GM18505 (cell line): Measurements from ENCODE around the gene SENP5.
A peak's percentile ranks its signal among the peaks of the same experiment; 100 is the strongest.

Experiments used
- ATAC-seq: cut with Tn5 transposase; IDR thresholded peaks from one replicate; pipeline ENCODE4 v1.9.1; 2021; ENCODE audit not compliant: unreplicated experiment
- POLR2A ChIP-seq: IDR thresholded peaks from 4 replicates; pipeline ENCODE4 v1.6.1; 2011; ENCODE audit warnings: borderline replicate concordance; ENCODE audit not compliant: insufficient read depth, insufficient read length; ENCODE audit errors: extremely low read depth

The SENP5 gene

DNA sequence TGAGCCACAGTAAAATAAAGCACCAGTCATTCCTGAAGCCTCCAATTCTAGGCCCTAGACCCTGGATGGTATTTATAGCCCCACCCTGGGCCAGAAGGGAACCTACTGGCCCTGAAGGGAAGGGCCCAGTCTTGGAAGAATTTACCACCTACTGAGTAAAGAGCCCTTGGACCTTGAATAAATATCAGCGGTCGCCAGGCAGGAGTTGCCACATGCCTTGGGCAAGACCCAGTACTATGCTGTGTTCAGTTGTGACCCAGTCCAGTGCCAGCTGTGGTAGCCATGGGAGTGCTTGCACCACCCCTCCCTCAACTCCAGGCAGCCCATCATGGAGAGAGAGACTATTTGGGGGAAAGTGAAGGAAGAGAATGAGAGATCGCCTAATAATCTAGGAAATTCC is 47.7 kb downstream of the SENP5 start:
- ATAC-seq = no peak
- TF ChIP-seq POLR2A = no peak

GRCh38 chr3:196916221-196916620 is 48.5 kb downstream of the SENP5 start:
- TF ChIP-seq POLR2A = no peak
- ATAC-seq = no peak

DNA sequence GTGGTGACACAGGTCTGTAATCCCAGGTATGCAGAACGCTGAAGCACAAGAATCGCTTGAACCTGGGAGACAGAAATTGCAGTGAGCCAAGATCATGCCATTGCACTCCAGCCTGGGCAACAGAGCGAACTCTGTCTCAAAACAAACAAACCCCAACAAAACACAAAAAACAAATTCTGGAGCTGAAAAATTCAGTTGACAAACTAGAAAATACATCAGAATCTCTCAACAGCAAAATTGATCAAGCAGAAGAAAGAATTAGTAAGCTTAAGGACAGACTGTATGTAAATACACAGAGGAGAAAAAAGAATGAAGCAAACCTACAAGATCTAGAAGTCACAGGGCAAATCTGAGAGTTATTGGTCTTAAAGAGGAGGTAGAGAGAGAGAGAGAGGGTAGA is 49.3 kb downstream of the SENP5 start:
- no peak for ATAC-seq
- no peak for TF ChIP-seq POLR2A

- no peak for TF ChIP-seq POLR2A
- no peak for ATAC-seq
These were observed 51.2 kb downstream of the SENP5 start for GRCh38 chr3:196918968-196919367.

- TF ChIP-seq POLR2A = no peak
- no peak for ATAC-seq
These were observed 53.0 kb downstream of the SENP5 start for GRCh38 chr3:196920733-196921132.

GRCh38 chr3:196927571-196928453 is 60.1 kb downstream of the SENP5 start:
- TF ChIP-seq POLR2A = no peak
- ATAC-seq = no peak

DNA sequence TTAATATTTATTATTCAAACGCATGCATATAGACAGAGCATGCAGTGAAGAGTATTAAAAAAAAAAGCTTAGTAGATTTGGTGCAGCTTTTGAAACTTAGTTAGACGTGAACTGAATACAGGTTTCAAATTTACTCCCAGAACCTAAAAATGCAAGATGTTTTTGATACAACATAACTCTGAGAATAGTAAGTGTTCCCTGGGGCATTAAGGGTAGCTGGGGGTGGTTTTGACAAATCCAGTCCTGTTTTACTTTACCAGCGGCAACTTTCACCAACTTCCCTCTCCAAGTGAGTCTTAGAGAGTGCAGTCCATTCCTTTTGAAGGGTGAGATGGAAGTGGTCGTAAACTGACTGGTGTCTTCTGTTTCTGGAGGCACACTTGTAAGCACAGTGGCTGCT is 63.4 kb downstream of the SENP5 start:
- no peak for ATAC-seq
- no peak for TF ChIP-seq POLR2A

- ATAC-seq = no peak
- no peak for TF ChIP-seq POLR2A
These were observed 64.3 kb downstream of the SENP5 start for GRCh38 chr3:196931828-196932587.

GRCh38 chr3:196932600-196932999 is 64.9 kb downstream of the SENP5 start:
- ATAC-seq = no peak
- TF ChIP-seq POLR2A = no peak

GRCh38 chr3:196936288-196936687 is 68.6 kb downstream of the SENP5 start:
- no peak for ATAC-seq
- TF ChIP-seq POLR2A = no peak

- ATAC-seq = no peak
- TF ChIP-seq POLR2A = no peak
These were observed 70.4 kb downstream of the SENP5 start for GRCh38 chr3:196938124-196938523.

GRCh38 chr3:196938576-196938975 is 70.9 kb downstream of the SENP5 start:
- no peak for ATAC-seq
- TF ChIP-seq POLR2A = no peak

DNA sequence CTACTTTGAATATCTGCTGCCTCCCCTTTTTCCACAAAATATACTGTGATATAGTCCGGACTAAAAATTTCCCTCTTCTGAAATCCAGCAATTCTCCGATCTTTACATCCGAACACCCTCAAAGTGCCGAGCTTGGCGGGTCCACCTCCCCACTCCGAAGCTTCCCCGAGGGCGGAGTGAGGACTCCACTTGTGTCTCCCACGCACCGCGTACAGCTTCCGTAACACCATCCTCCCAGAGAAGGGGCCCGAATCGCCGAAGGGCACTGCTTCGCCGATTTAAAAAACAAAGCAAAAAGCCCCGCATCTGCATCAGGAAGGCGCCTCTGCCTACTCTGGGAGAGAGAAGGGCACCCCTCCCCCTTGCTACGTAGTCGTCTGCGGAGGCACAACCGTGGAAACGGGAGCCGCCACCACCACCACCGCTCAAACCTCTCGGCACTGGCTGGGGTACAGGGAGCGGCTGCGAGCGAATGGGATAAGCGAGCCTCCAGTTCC is 74.1 kb downstream of the SENP5 start:
- TF ChIP-seq POLR2A = no peak

More for the DNA sequence above, 74.1 kb downstream of the SENP5 start:
- ATAC-seq = peak; percentile 16
